Endodermal cell (in vitro differentiated cells): Measurements from ENCODE around the gene TP73. TPM values are rescaled to one million over a fixed set of nuclear protein-coding genes. Genes with fewer than 3 reads are reported as not detected.
A peak's percentile ranks its signal among the peaks of the same experiment; 100 is the strongest.

Experiments used
- DNase-seq: peaks from one replicate; pipeline ENCODE4 v3.0.0-alpha.2; 2017
- H3K27ac ChIP-seq: 2 replicates; pipeline ENCODE4 v1.5.1; 2013; ENCODE audit warnings: mild to moderate bottlenecking, low read depth, low read length, moderate library complexity
- H3K27me3 ChIP-seq: 2 replicates; pipeline ENCODE4 v1.6.1; 2013; ENCODE audit warnings: mild to moderate bottlenecking, low read length, moderate library complexity; ENCODE audit not compliant: insufficient read depth, control insufficient read depth, poor library complexity, severe bottlenecking
- H3K36me3 ChIP-seq: 2 replicates; pipeline ENCODE4 v1.7.0; 2013; ENCODE audit warnings: mild to moderate bottlenecking, low read length, moderate library complexity; ENCODE audit not compliant: control insufficient read depth, insufficient read depth
- H3K4me1 ChIP-seq: one replicate; pipeline ENCODE4 v1.7.0; 2013; ENCODE audit warnings: low read length; ENCODE audit not compliant: control insufficient read depth, insufficient read depth
- H3K4me3 ChIP-seq: 2 replicates; pipeline ENCODE4 v1.5.1; 2013; ENCODE audit warnings: mild to moderate bottlenecking, low read length, moderate library complexity
- H3K9ac ChIP-seq: 2 replicates; pipeline ENCODE4 v1.6.1; 2013; ENCODE audit warnings: mild to moderate bottlenecking, low read length, moderate library complexity; ENCODE audit not compliant: poor library complexity, severe bottlenecking; ENCODE audit errors: extremely low read depth
- H3K9me3 ChIP-seq: 2 replicates; pipeline ENCODE4 v1.6.1; 2013; ENCODE audit warnings: mild to moderate bottlenecking, low read length, moderate library complexity; ENCODE audit not compliant: control insufficient read depth
- H3K27ac Mint-ChIP-seq: 2 replicates; pipeline ENCODE4 v1.8.0; 2020; ENCODE audit warnings: mixed read lengths
- H3K27me3 Mint-ChIP-seq: 2 replicates; pipeline ENCODE4 v1.8.0; 2021; ENCODE audit warnings: mild to moderate bottlenecking, mixed read lengths; ENCODE audit not compliant: insufficient read depth
- H3K36me3 Mint-ChIP-seq: 2 replicates; pipeline ENCODE4 v1.8.0; 2020; ENCODE audit warnings: low read depth, mixed read lengths
- H3K4me1 Mint-ChIP-seq: 2 replicates; pipeline ENCODE4 v1.8.0; 2020; ENCODE audit warnings: mixed read lengths
- H3K4me3 Mint-ChIP-seq: 2 replicates; pipeline ENCODE4 v1.8.0; 2020; ENCODE audit warnings: mild to moderate bottlenecking, moderate library complexity, mixed read lengths
- H3K9me3 Mint-ChIP-seq: 2 replicates; pipeline ENCODE4 v1.8.0; 2020; ENCODE audit warnings: mild to moderate bottlenecking, mixed read lengths
- WGBS, 2 experiments: methylation state at CpG; one replicate each; pipeline versions ENCODE4 v1.1.5 to v1.1.7; 2013; ENCODE audit warnings: missing lambda C conversion rate in 2 of 2, mixed read lengths in 1 of 2; ENCODE audit not compliant: insufficient coverage in 1 of 2, insufficient read length in 1 of 2; 5-methylcytosine and 5-hydroxymethylcytosine counted together
- total RNA-seq, 2 donors: library from RNA; stranded (reverse); fragmentation: NEBNext Ultra II Directional in 1 of 2; extraction: Animal tissue kit (Norgen Biotek cat#: 25700) in 1 of 2; gene quantifications; 2 replicates in 1 of 2; 3 replicates in 1 of 2; pipeline ENCODE4 v1.2.1, GENCODE V29; 2021
- TF ChIP-seq, protein P1 (sequence below): fragments of 200-600 bp; sonication (generic); conservative IDR thresholded peaks from 2 replicates; pipeline ENCODE4 v1.5.0; 2021; ENCODE audit warnings: antibody characterized with exemption, mild to moderate bottlenecking

Gene TP73
- total RNA-seq, 2 donors from 2014 or later = 3.4 to 3.5 TPM

DNA sequence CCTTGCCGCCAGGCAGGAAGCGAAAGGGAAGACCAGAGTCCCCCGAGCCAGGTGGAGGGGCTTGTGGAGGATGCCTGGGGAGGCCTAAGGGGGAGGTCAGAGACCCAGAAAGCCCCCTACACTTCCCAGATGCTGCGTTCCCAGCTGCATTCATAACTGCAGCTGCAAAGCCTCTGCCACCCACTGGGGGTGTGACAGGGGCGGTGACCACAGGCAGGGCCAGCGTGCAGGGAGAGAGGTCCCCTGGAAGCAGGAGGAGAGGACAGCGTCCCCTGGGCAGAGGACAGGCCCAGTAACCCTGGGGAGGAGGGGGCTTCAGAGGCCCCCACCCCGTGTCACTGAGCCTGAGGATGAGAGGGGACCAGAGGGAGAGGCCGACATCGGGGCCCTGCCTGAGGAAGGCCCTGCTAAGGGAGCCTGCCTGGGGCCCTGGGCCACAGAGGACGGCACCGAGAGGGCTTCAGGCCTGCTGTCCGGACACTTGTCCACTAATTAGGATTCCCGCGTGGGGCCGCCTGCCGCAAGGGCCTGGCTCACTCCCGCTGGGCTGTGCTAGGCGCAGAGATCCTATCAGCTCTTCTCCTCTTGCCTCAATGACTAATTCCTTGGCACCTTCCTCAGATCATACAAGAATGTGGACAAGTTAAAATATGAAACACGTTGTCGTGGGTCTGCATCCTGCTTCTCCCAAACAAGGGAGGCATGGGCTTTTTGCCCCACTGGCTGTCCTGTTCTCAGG is 50.8 kb downstream of the TP73 start:
- Mint-ChIP-seq H3K36me3 (no peaks in the 10 kb centered on the region), H3K4me3 (no peak overlapping the region), H3K9me3 (no peaks in the 10 kb centered on the region), H3K27ac (no peak overlapping the region), H3K4me1 (peaks cover 4% of the 10 kb centered on the region), H3K27me3 (peaks cover 14% of the 10 kb centered on the region)
- Histone ChIP-seq H3K4me1 (no peaks in the 10 kb centered on the region), H3K9ac (no peak overlapping the region), H3K27ac (no peak overlapping the region), H3K4me3 (no peak overlapping the region), H3K36me3 (no peaks in the 10 kb centered on the region), H3K27me3 (peaks cover 4% of the 10 kb centered on the region), H3K9me3 (no peaks in the 10 kb centered on the region)
- 81 to 82% methylated on average over 13 to 21 of the region's 21 CpGs for WGBS, 2 experiments
- peak; percentile 67 for DNase-seq
- TF ChIP-seq, protein P1, sequence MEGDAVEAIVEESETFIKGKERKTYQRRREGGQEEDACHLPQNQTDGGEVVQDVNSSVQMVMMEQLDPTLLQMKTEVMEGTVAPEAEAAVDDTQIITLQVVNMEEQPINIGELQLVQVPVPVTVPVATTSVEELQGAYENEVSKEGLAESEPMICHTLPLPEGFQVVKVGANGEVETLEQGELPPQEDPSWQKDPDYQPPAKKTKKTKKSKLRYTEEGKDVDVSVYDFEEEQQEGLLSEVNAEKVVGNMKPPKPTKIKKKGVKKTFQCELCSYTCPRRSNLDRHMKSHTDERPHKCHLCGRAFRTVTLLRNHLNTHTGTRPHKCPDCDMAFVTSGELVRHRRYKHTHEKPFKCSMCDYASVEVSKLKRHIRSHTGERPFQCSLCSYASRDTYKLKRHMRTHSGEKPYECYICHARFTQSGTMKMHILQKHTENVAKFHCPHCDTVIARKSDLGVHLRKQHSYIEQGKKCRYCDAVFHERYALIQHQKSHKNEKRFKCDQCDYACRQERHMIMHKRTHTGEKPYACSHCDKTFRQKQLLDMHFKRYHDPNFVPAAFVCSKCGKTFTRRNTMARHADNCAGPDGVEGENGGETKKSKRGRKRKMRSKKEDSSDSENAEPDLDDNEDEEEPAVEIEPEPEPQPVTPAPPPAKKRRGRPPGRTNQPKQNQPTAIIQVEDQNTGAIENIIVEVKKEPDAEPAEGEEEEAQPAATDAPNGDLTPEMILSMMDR = peak; percentile 54

DNA sequence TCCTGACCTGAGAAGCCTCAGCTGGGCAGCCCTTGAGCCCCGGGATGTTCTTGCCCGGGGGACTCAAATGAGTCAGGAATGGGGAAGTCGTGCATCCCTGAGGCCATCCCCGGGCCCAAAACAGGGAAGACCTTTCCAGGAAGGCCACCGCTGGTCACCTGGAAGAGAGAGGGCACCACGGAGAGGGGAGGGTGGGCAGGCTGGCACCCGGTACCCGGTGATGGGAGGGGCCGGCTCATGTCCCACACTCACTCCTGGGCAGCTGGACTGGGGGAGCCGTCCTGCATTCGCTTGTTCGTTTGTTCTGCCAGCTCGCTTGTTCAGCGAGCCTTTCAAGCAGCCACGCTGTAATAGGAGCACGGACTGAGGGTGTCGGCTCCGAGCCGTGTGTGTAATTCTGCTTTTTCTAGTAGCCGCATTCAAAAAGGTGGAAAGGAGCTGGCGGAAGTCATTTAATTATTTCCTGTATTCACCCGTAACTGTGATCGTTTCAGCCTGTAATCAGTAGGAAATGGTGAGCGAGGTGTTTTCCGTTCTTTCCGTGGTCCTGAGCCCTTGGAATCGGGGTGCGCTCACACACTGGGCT is 51.6 kb downstream of the TP73 start:
- Histone ChIP-seq H3K9ac (no peak overlapping the region), H3K27ac (no peak overlapping the region), H3K36me3 (no peaks in the 10 kb centered on the region), H3K27me3 (peaks cover 10% of the 10 kb centered on the region), H3K4me3 (no peak overlapping the region), H3K9me3 (no peaks in the 10 kb centered on the region), H3K4me1 (no peaks in the 10 kb centered on the region)
- no peak overlapping the region for H3K4me3 Mint-ChIP-seq
- 90 to 92% methylated on average over 21 to 28 of the region's 28 CpGs for WGBS, 2 experiments
- no peak overlapping the region for H3K27ac Mint-ChIP-seq
- no peaks in the 10 kb centered on the region for H3K36me3 Mint-ChIP-seq
- no peak for DNase-seq
- no peaks in the 10 kb centered on the region for H3K9me3 Mint-ChIP-seq
- peaks cover 4% of the 10 kb centered on the region for H3K4me1 Mint-ChIP-seq
- TF ChIP-seq, protein P1 = no peak
- peaks cover 11% of the 10 kb centered on the region for H3K27me3 Mint-ChIP-seq

DNA sequence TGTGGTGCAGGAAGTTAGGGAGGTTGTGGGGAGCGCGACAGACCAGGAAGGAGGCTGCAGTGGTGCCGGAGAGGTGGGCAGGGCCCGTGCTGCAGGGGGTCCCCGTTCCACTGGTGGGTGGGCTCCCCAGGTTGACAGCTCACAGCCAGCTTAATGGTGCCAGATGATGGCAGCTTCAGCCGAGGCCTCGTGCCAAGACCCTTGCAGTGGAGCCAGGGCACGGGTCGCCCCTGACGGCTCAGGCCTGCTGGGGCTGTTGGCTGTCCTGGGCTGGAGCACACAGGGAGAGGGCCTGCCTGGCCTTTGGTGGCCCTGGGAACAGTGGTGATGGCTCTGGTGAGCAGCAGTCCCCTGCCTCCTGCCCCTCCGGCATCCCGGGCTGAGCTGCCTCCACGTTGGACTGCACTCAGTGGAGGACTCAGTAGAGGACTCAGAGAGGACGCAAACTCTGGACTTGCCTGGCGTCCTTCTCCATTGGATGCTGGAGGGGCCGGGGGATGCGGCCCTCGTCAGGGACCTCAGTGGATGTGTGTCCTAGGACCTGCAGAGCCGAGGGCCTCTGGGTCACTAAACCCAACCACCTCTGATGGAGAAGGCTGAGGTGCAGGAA is 53.1 kb downstream of the TP73 start:
- Mint-ChIP-seq H3K36me3 (no peaks in the 10 kb centered on the region), H3K27ac (no peak overlapping the region), H3K4me1 (peaks cover 4% of the 10 kb centered on the region), H3K27me3 (peaks cover 6% of the 10 kb centered on the region), H3K9me3 (no peaks in the 10 kb centered on the region), H3K4me3 (no peak overlapping the region)
- Histone ChIP-seq H3K9me3 (no peaks in the 10 kb centered on the region), H3K27ac (no peak overlapping the region), H3K4me3 (no peak overlapping the region), H3K36me3 (no peaks in the 10 kb centered on the region), H3K27me3 (peaks cover 10% of the 10 kb centered on the region), H3K4me1 (no peaks in the 10 kb centered on the region), H3K9ac (no peak overlapping the region)
- no peak for DNase-seq
- 89 to 91% methylated on average over 16 to 19 of the region's 19 CpGs for WGBS, 2 experiments
- TF ChIP-seq, protein P1 = no peak
